Fibroblast of lung (primary cell): ENCODE measurements around the gene SEC61G.

ENCODE experiments used
- CTCF ChIP-seq, 2 donors: IDR thresholded peaks in 1 of 2; conservative IDR thresholded peaks in 1 of 2; 1 replicate in 1 of 2; 2 replicates in 1 of 2; pipeline ENCODE4 v1.5.1; 2011 to 2012; ENCODE audit warnings: low read length in 2 of 2, control low read depth in 1 of 2, inconsistent platforms in 1 of 2, low read depth in 1 of 2, mild to moderate bottlenecking in 1 of 2
- EZH2 ChIP-seq: IDR thresholded peaks from 2 replicates; pipeline ENCODE4 v1.5.1; 2012; ENCODE audit warnings: low read length, control low read depth, mild to moderate bottlenecking; ENCODE audit errors: missing control alignments

DNA sequence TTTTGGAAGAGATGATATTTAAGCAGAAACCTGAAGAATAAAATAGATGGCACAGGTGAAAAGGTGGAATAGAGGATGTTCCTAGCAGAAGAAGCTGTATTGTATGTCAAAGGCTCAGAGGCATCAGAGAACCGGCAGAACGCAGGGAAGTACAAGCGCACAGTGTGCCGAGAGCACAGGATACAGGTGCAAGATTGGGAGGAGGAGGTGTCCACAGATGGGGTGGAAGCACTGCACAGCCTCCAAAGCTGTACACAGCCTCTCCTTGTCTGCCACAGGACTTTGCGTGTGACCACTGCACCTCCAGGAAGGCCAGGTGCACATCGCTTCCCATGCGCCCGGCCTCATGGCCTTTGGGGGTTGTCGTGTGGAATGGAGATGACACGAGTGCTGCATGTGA is 23.3 kb upstream of the SEC61G start:
- TF ChIP-seq CTCF (conservative IDR thresholded peaks at IDR 0.05 in 1 of 2, IDR thresholded peaks at IDR 0.05 in 1 of 2; ENCODE audit: low read depth in 1 of 2, low read length in 2 of 2) (no peak), EZH2 (no peak)
